ENCODE measurements around the gene PLB1.

The PLB1 gene

GRCh38 chr2:28481905-28482304 lies 14.0 kb upstream of the PLB1 start:
- Histone ChIP-seq H3K4me2 (ENCODE audit: low read depth, low read length, poor library complexity, severe bottlenecking) (no peak overlapping the region), H3K4me1 (ENCODE audit: insufficient read depth, low read length, poor library complexity, severe bottlenecking) (no peaks in the 10 kb centered on the region), H3K9ac (ENCODE audit: low read depth, low read length, poor library complexity, severe bottlenecking) (no peak overlapping the region), H3K36me3 (ENCODE audit: insufficient read depth, low read length) (no peaks in the 10 kb centered on the region), H3K9me2 (replicated peaks; ENCODE audit: low read depth, low read length) (no peaks in the 10 kb centered on the region), H3K79me2 (ENCODE audit: insufficient read depth, low read length) (no peaks in the 10 kb centered on the region), H3K9me3 (ENCODE audit: insufficient read depth, low read depth, low read length) (no peaks in the 10 kb centered on the region), H3K4me3 (ENCODE audit: low read length, poor library complexity, severe bottlenecking) (no peak overlapping the region), H3F3A (ENCODE audit: low read depth) (no peaks in the 10 kb centered on the region), H2AFZ (ENCODE audit: low read length) (no peak overlapping the region), H3K27me3 (ENCODE audit: insufficient read depth, low read length, poor library complexity, severe bottlenecking) (no peaks in the 10 kb centered on the region), H4K20me1 (ENCODE audit: insufficient read depth, low read length, poor library complexity, severe bottlenecking) (no peaks in the 10 kb centered on the region)
- TF ChIP-seq CTCF (conservative IDR thresholded peaks at IDR 0.05; ENCODE audit: low read length) (no peak), EZH2phosphoT487 (IDR thresholded peaks at IDR 0.05; ENCODE audit: borderline replicate concordance) (no peak)

GRCh38 chr2:28484835-28485234 lies 11.0 kb upstream of the PLB1 start:
- Histone ChIP-seq H3K9me3 (ENCODE audit: insufficient read depth, low read depth, low read length) (no peaks in the 10 kb centered on the region), H3K27me3 (ENCODE audit: insufficient read depth, low read length, poor library complexity, severe bottlenecking) (no peaks in the 10 kb centered on the region), H3K4me2 (ENCODE audit: low read depth, low read length, poor library complexity, severe bottlenecking) (no peak overlapping the region), H3K4me3 (ENCODE audit: low read length, poor library complexity, severe bottlenecking) (no peak overlapping the region), H3K79me2 (ENCODE audit: insufficient read depth, low read length) (no peaks in the 10 kb centered on the region), H2AFZ (ENCODE audit: low read length) (no peak overlapping the region), H3K4me1 (ENCODE audit: insufficient read depth, low read length, poor library complexity, severe bottlenecking) (no peaks in the 10 kb centered on the region), H3K36me3 (ENCODE audit: insufficient read depth, low read length) (no peaks in the 10 kb centered on the region), H3K9ac (ENCODE audit: low read depth, low read length, poor library complexity, severe bottlenecking) (no peak overlapping the region), H4K20me1 (ENCODE audit: insufficient read depth, low read length, poor library complexity, severe bottlenecking) (no peaks in the 10 kb centered on the region), H3K9me2 (replicated peaks; ENCODE audit: low read depth, low read length) (no peaks in the 10 kb centered on the region), H3F3A (ENCODE audit: low read depth) (no peaks in the 10 kb centered on the region)
- TF ChIP-seq CTCF (conservative IDR thresholded peaks at IDR 0.05; ENCODE audit: low read length) (no peak), EZH2phosphoT487 (IDR thresholded peaks at IDR 0.05; ENCODE audit: borderline replicate concordance) (no peak)

- Histone ChIP-seq H3K9me2 (replicated peaks; ENCODE audit: low read depth, low read length) (no peaks in the 10 kb centered on the region), H3K4me3 (ENCODE audit: low read length, poor library complexity, severe bottlenecking) (no peak overlapping the region), H2AFZ (ENCODE audit: low read length) (no peak overlapping the region), H3K9me3 (ENCODE audit: insufficient read depth, low read depth, low read length) (no peaks in the 10 kb centered on the region), H3K4me2 (ENCODE audit: low read depth, low read length, poor library complexity, severe bottlenecking) (no peak overlapping the region), H3K27me3 (ENCODE audit: insufficient read depth, low read length, poor library complexity, severe bottlenecking) (no peaks in the 10 kb centered on the region), H3K79me2 (ENCODE audit: insufficient read depth, low read length) (no peaks in the 10 kb centered on the region), H4K20me1 (ENCODE audit: insufficient read depth, low read length, poor library complexity, severe bottlenecking) (no peaks in the 10 kb centered on the region), H3K4me1 (ENCODE audit: insufficient read depth, low read length, poor library complexity, severe bottlenecking) (no peaks in the 10 kb centered on the region), H3K36me3 (ENCODE audit: insufficient read depth, low read length) (no peaks in the 10 kb centered on the region), H3K9ac (ENCODE audit: low read depth, low read length, poor library complexity, severe bottlenecking) (no peak overlapping the region), H3F3A (ENCODE audit: low read depth) (no peaks in the 10 kb centered on the region)
- no peak for TF ChIP-seq CTCF (conservative IDR thresholded peaks at IDR 0.05; ENCODE audit: low read length)
- TF ChIP-seq EZH2phosphoT487 (IDR thresholded peaks at IDR 0.05; ENCODE audit: borderline replicate concordance): no peak
Measured at GRCh38 chr2:28486526-28486925, 9.3 kb upstream of the PLB1 start.
